HEK293 (cell line): ENCODE results near the gene GPR107.
A peak's percentile ranks its signal among the peaks of the same experiment; 100 is the strongest.

ENCODE experiments used
- CTCF ChIA-PET: fragments of 350-600 bp; formaldehyde crosslinking; extraction: SDS; loops from one replicate; lab custom pipeline; 2021; ENCODE audit warnings: antibody characterized with exemption; lab: Yijun Ruan, JAX
- POLR2A ChIA-PET: fragments of 300-600 bp; formaldehyde crosslinking; extraction: SDS; loops from one replicate; lab custom pipeline; 2020; ENCODE audit warnings: antibody characterized with exemption, inconsistent platforms; lab: Yijun Ruan, JAX
- H3K27ac ChIP-seq: fragments of 200-500 bp; sonication (Bioruptor generic); 2 replicates; pipeline ENCODE4 v1.5.1; 2014; ENCODE audit warnings: low read depth, low read length, control low read depth, inconsistent platforms; ENCODE audit errors: extremely low read depth
- H3K36me3 ChIP-seq, 2 experiments: fragments of 200-500 bp in 1 of 2; sonication (Bioruptor generic) in 1 of 2; 1 replicate in 1 of 2; 2 replicates in 1 of 2; pipeline ENCODE4 v1.5.1; 2014 to 2017; ENCODE audit warnings: inconsistent platforms in 2 of 2, low read length in 2 of 2; ENCODE audit not compliant: control insufficient read depth in 2 of 2, insufficient read depth in 1 of 2
- H3K4me1 ChIP-seq: fragments of 200-500 bp; sonication (Bioruptor generic); 2 replicates; pipeline ENCODE4 v1.5.1; 2014; ENCODE audit warnings: mild to moderate bottlenecking, low read length, inconsistent platforms; ENCODE audit not compliant: control insufficient read depth, insufficient read depth
- H3K4me3 ChIP-seq: 2 replicates; pipeline ENCODE4 v1.5.1; 2011; ENCODE audit warnings: low read depth, mild to moderate bottlenecking, control low read depth, low read length, moderate library complexity
- H3K9me3 ChIP-seq: fragments of 200-500 bp; sonication (Bioruptor generic); 2 replicates; pipeline ENCODE4 v1.5.1; 2014; ENCODE audit warnings: low read depth, low read length, inconsistent platforms; ENCODE audit not compliant: control insufficient read depth, insufficient read depth
- KLF8 ChIP-seq: fragments of 450-650 bp; formaldehyde crosslinking; IDR thresholded peaks from 2 replicates; pipeline ENCODE4 v1.5.1; 2016; ENCODE audit warnings: missing biosample characterization, missing genetic modification characterization
- MEIS1 ChIP-seq: sonication (generic); formaldehyde crosslinking; IDR thresholded peaks from 2 replicates; pipeline ENCODE4 v1.8.1; 2022; ENCODE audit warnings: missing genetic modification reagents, mild to moderate bottlenecking, borderline replicate concordance
- MZF1 ChIP-seq: fragments of 450-650 bp; formaldehyde crosslinking; IDR thresholded peaks from 2 replicates; pipeline ENCODE4 v1.5.1; 2017; ENCODE audit warnings: missing biosample characterization, missing genetic modification characterization, borderline replicate concordance
- SCRT2 ChIP-seq: fragments of 450-650 bp; formaldehyde crosslinking; IDR thresholded peaks from 2 replicates; pipeline ENCODE4 v1.5.1; 2016; ENCODE audit warnings: missing biosample characterization, missing genetic modification characterization
- SP3 ChIP-seq: fragments of 450-650 bp; formaldehyde crosslinking; IDR thresholded peaks from 2 replicates; pipeline ENCODE4 v1.5.1; 2016; ENCODE audit warnings: missing biosample characterization, missing genetic modification characterization
- ZBTB20 ChIP-seq: fragments of 450-650 bp; formaldehyde crosslinking; IDR thresholded peaks from 2 replicates; pipeline ENCODE4 v1.5.1; 2016; ENCODE audit warnings: missing biosample characterization, missing genetic modification characterization
- ZBTB48 ChIP-seq: fragments of 450-650 bp; formaldehyde crosslinking; IDR thresholded peaks from 2 replicates; pipeline ENCODE4 v1.5.1; 2016; ENCODE audit warnings: missing biosample characterization, missing genetic modification characterization
- ZBTB8A ChIP-seq: fragments of 450-650 bp; formaldehyde crosslinking; IDR thresholded peaks from 2 replicates; pipeline ENCODE4 v1.5.1; 2016; ENCODE audit warnings: missing biosample characterization, missing genetic modification characterization
- ZFHX2 ChIP-seq: fragments of 450-650 bp; formaldehyde crosslinking; conservative IDR thresholded peaks from 2 replicates; pipeline ENCODE4 v1.5.1; 2016; ENCODE audit warnings: missing biosample characterization, missing genetic modification characterization
- ZNF146 ChIP-seq: fragments of 450-650 bp; formaldehyde crosslinking; IDR thresholded peaks from 2 replicates; pipeline ENCODE4 v1.5.1; 2016; ENCODE audit warnings: missing biosample characterization, missing genetic modification characterization
- ZNF157 ChIP-seq: fragments of 450-650 bp; formaldehyde crosslinking; IDR thresholded peaks from 2 replicates; pipeline ENCODE4 v1.5.1; 2016; ENCODE audit warnings: missing biosample characterization, missing genetic modification characterization
- ZNF24 ChIP-seq: fragments of 450-650 bp; formaldehyde crosslinking; IDR thresholded peaks from 2 replicates; pipeline ENCODE4 v1.5.1; 2016; ENCODE audit warnings: missing biosample characterization, missing genetic modification characterization
- ZNF362 ChIP-seq: fragments of 450-650 bp; formaldehyde crosslinking; IDR thresholded peaks from 2 replicates; pipeline ENCODE4 v1.5.1; 2016; ENCODE audit warnings: missing biosample characterization, missing genetic modification characterization
- ZNF404 ChIP-seq: fragments of 450-650 bp; formaldehyde crosslinking; IDR thresholded peaks from 2 replicates; pipeline ENCODE4 v1.5.1; 2017; ENCODE audit warnings: missing biosample characterization, missing genetic modification characterization
- ZNF510 ChIP-seq: fragments of 450-650 bp; formaldehyde crosslinking; IDR thresholded peaks from 2 replicates; pipeline ENCODE4 v1.5.1; 2018; ENCODE audit warnings: mild to moderate bottlenecking, missing genetic modification characterization, missing biosample characterization; ENCODE audit not compliant: insufficient replicate concordance
- ZNF626 ChIP-seq: fragments of 450-650 bp; sonication (Bioruptor Pico); formaldehyde crosslinking; IDR thresholded peaks from 2 replicates; pipeline ENCODE4 v1.5.1; 2018; ENCODE audit warnings: missing biosample characterization, missing genetic modification characterization, inconsistent platforms
- ZNF670 ChIP-seq: fragments of 450-650 bp; formaldehyde crosslinking; IDR thresholded peaks from 2 replicates; pipeline ENCODE4 v1.5.1; 2016; ENCODE audit warnings: missing biosample characterization, missing genetic modification characterization, low read depth
- ZNF677 ChIP-seq: fragments of 450-650 bp; IDR thresholded peaks from 2 replicates; pipeline ENCODE4 v1.5.0; 2018; ENCODE audit warnings: missing biosample characterization, mild to moderate bottlenecking, missing genetic modification characterization, moderate library complexity
- ZNF704 ChIP-seq: fragments of 450-650 bp; formaldehyde crosslinking; IDR thresholded peaks from 2 replicates; pipeline ENCODE4 v1.5.1; 2016; ENCODE audit warnings: missing biosample characterization, missing genetic modification characterization
- ZSCAN5A ChIP-seq: fragments of 450-650 bp; formaldehyde crosslinking; IDR thresholded peaks from 2 replicates; pipeline ENCODE4 v1.5.1; 2016; ENCODE audit warnings: missing biosample characterization, missing genetic modification characterization

Gene GPR107

GRCh38 chr9:130030651-130031127, 23.0 kb upstream of the GPR107 start:
- H3K36me3 ChIP-seq, result no peaks in the 10 kb centered on the region
- no peaks in the 10 kb centered on the region for H3K9me3 ChIP-seq
- no peaks in the 10 kb centered on the region; the same call in 1 of the 2 replicates for H3K4me1 ChIP-seq
- ChIA-PET POLR2A (interaction anchor here (0.6 to 2.6 kb wide), 3 partner anchors 12 to 67 kb away, joined by 3 to 7 read pairs (median 5); partner anchors contain the start of gene FNBP1), CTCF (interaction anchor here (0.6 to 0.8 kb wide), 2 partner anchors 11 to 146 kb away, joined by 3 read pairs; no protein-coding TSS in a partner anchor)
- TF ChIP-seq SCRT2 (tag by site-specific recombination) (peak; percentile 64), ZNF626 (no peak), ZNF362 (tag by site-specific recombination) (no peak), ZNF704 (no peak), ZNF404 (tag by site-specific recombination) (no peak), ZFHX2 (tag by site-specific recombination) (0 out of 2 replicates have a peak, but pooled peaks have one; percentile 31)
- TF ChIP-seq, all 188 proteins: peak for 2
- Histone ChIP-seq H3K4me3 (no peak overlapping the region), H3K27ac (no peak overlapping the region)

GRCh38 chr9:130034570-130034969, 19.1 kb upstream of the GPR107 start:
- Histone ChIP-seq H3K27ac (no peak overlapping the region), H3K4me1 (no peaks in the 10 kb centered on the region; the same call in 1 of the 2 replicates), H3K36me3 (no peaks in the 10 kb centered on the region), H3K9me3 (no peaks in the 10 kb centered on the region), H3K4me3 (no peak overlapping the region)
- ChIA-PET POLR2A (interaction anchor here (0.8 kb wide), 1 partner anchor 10 kb away, joined by 3 read pairs; no protein-coding TSS in a partner anchor), CTCF (interaction anchor here (0.6 kb wide), 1 partner anchor 104 kb away, joined by 3 read pairs; no protein-coding TSS in a partner anchor)
- TF ChIP-seq ZNF157 (tag by site-specific recombination), result no peak
- TF ChIP-seq ZBTB20, result no peak
- TF ChIP-seq SP3 (tag by site-specific recombination), result no peak
- TF ChIP-seq ZNF24 (tag by site-specific recombination), result no peak
- TF ChIP-seq MZF1 (tag by site-specific recombination), result no peak
- TF ChIP-seq ZFHX2 (tag by site-specific recombination), result no peak
- TF ChIP-seq ZSCAN5A (tag by site-specific recombination), result no peak
- TF ChIP-seq ZNF670 (tag by site-specific recombination), result no peak
- TF ChIP-seq ZNF510 (tag by site-specific recombination), result no peak
- TF ChIP-seq ZNF146 (tag by site-specific recombination), result no peak
- no peak for TF ChIP-seq MEIS1 (CRISPR knock-in tag)
- TF ChIP-seq ZBTB48 (tag by site-specific recombination), result no peak
- no peak for TF ChIP-seq KLF8
- TF ChIP-seq ZBTB8A (tag by site-specific recombination), result no peak
- TF ChIP-seq ZNF677, result no peak
